Stimulated activated CD4-positive, alpha-beta T cell treated with anti-CD3 and anti-CD28 coated beads, Interleukin-12 subunit alpha, Interleukin-12 subunit beta, amount 100 ng/mL, for 4 hours (primary cell): ENCODE measurements around the gene BORCS8.
"Not testable (repeated sequence)": the region's sequence is repeated elsewhere in the genome, so short reads cannot be mapped to it uniquely, and the experiment has no call there.

Source experiments
- DNase-seq: peaks from one replicate; pipeline ENCODE4 v3.0.0-alpha.2; 2020

The BORCS8 gene

DNA sequence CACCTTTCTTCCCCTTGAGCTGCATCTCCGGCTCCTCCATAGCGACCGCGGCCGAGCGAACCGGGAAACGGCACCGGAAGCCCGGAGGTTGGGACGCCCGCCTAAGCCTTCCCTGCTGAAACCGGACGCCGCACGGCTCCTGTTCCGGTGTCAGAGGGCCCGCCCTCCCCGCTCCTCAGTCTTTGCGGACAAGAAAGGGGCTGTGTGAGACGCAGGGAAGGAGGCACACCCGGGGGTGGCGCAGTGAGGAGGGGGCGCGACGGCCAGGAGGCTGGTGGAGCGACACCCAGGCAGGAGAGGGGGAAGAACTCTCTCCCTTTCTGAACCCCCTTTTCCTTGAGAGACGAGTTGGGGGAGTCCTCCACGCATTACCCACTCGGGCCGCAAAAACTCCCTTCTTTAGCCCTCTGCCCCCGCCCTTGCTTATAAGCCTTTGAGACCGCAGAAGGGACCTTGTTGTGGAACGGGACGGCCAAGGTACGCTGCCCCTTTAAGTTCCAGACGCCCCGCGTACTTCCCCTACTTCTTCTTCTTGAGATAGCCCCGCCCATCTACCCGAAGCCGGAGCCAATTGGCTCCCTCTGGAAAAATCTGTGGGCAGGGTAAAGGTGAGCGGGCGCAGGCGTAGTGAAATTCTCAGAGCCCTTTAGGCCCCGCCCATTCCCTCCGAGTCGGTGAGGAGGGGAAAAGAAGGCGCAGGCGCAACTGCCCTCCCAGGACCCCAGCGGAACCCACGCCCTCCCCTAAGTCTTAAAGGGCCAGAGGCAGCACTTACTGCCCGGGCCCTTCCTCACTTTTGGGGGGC is at the start of gene BORCS8, which contains the start of gene RFXANK:
BORCS8 (minus strand) TSS at position 75 of the 805 bp plus-strand sequence; CDS start at position 40, 35 bp downstream.
RFXANK (plus strand) TSS at position 181 of the 805 bp plus-strand sequence. CDS start 1,689 bp downstream, outside the sequence.
- DNase-seq = peak; percentile 96

DNA sequence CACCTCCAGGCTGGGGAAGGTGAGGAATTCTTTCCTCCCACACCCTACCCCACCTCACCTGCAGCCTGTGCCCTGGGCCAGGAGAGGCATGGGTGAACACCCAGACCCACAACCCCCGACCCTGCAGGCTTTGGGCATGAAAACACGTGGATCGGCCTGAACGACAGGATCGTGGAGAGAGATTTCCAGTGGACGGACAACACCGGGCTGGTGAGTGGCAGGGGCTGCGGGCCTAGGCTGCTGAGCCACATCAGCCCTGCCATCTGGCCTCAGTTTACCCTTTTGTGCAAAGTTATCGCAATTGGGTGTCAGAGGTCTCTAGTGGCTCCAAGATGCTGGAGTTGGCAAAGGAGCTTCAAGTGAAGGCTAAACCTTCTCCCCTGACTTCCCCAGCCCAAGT is 48.5 kb upstream of the BORCS8 start:
- no peak for DNase-seq

DNA sequence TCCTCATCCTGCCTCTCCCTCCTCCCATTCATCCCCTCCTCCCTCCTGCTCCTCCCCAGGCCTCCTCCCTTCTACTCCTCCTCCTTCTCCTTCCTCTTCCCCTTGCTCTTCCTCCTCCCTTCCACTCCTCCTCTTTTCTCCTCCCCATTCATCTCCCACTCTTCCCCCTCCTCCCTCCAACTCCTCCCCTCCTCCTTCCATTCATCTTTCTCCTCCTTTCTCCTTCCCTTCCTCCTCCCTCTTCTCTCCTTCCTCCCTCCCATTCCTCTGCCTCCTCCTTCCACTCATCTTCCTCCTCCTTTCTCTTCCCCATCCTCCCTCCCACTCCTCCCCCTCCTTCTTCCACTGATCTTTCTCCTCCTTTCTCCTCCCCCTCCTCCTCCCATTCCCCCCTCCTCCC is 47.7 kb upstream of the BORCS8 start:
- no peak for DNase-seq

DNA sequence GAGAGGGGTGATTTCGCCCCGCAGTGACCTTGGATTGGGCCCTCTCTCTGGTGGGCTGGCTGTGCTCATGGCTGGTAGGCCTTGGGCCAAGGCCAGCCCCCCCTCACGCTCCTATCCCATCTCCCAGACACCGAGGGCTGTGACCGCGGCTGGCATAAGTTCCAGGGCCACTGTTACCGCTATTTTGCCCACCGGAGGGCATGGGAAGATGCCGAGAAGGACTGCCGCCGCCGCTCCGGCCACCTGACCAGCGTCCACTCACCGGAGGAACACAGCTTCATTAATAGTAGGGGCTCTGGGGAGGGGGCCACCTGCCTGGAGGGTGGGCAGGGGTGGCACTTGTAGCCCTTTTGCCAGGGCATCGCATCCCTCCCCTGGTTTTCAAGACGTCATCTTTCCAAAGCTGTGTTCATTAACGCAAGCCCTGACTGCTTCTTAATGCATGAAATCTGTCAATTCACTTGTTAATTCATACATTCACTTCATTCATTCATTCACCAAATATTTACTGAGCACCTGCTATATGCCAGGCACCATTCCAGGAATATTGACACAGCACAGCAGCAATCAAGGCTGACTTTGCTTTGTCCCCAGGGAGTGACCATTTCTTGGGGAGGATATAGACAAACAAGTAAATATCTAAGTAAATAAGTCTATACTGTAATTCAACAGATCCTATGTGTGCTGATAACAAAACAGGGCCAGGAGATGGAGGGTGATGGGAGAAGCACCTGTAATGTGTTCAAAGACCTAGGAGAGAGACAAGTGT is 46.4 kb upstream of the BORCS8 start:
- DNase-seq = no peak

DNA sequence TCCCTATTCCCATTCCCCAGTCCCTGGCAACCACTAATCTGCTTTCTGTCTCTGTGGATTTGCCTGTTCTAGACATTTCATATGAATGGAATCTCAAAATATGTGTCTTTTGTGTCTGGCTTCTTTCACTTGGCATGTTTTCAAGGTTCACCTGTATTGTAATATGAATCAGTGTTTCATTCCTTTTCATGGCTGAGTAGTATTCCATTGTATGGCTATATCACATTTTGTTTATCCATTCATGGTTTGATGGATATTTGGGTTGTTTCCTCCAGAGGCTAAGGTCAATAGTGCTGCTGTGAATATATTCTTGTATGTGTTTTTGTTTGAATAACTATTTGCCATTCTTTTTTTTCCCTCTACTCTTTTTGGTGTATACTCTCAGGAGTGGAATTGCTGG is 44.2 kb upstream of the BORCS8 start:
- no peak for DNase-seq

DNA sequence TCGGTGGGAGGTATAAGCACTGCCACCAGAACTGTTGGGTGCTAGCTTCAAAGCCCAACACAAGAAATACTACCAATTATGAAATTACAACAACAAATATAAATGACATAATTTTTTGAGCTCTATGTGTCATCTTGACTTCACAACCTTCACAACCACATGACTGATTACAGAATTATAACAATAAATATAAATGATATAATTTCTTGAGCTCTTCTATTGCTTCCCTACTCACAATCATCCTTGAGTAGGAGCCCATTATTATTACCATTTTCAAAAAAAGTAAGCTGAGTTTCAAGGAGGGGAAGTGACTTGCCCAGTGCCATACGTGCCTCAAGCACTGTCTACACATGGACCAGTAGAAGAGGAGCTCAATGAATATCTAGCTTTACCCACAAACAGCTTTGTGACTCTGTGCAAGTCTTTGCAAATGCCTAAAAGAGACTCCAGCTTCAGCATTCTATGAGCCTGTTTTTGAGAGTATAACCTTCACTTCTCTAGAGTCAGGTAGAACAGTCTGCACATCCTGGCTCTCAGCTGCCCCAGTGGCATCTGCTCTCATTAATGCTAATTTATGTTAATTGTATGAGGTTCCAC is 42.4 kb upstream of the BORCS8 start:
- DNase-seq = no peak

DNA sequence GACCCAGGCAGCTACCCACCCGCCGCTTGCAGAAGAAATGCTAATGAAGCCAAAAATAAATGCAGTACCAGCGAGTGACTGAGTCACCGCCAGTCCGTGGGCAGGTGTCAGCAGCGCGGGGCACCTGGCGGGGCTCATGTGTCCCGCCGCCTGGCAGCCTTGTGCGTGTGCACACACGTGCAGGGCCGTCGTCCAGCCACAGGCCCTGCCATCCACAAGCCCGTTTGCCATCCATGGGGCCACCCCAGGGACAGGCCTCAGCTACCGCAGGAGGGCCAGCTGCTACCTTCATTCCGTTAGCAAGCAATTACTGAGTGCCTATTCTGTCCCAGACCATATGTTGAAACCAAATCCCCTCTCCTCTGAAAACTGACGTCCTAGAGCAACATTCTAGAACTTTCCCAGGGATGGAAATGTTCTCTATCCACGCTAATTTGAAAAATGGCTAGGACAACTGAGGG is 40.3 kb upstream of the BORCS8 start:
- DNase-seq = no peak

DNA sequence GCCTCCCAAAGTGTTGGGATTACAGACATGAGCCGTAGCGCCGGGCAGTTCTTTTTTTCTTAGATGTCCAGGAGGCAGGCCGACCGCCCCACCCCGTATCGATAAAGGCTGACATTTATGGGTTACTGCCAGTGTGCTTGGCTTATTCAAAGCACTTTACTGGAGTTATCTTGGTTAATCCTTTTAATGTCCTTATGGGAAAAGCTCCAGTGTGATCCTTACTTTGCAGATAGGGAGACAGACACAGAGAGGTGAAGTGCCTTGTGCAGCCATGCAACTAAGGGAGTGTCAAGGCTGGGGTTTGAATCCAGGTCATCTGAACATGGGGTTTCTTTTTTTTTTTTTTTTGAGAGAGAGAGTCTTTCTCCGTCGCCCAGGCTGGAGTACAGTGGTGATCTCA is 39.0 kb upstream of the BORCS8 start:
- DNase-seq = no peak

DNA sequence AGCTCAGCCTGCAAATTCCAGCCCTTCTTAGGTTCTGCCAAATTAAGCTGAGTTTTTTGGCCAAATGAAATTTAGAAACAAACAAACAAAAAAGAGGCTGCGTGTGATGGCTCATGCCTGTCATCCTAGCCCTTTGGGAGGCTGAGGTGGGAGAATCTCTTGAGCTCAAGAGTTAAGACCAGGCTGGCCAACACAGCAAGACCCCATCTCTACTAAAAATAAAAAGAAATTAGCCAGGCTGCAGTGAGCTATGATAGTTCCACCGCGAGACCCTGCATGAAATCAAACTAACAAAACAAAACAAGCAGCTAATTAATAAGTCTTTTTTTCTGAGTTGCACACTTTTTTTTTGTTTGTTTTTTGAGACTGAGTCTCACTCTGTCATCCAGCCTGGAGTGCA is 37.7 kb upstream of the BORCS8 start:
- no peak for DNase-seq

DNA sequence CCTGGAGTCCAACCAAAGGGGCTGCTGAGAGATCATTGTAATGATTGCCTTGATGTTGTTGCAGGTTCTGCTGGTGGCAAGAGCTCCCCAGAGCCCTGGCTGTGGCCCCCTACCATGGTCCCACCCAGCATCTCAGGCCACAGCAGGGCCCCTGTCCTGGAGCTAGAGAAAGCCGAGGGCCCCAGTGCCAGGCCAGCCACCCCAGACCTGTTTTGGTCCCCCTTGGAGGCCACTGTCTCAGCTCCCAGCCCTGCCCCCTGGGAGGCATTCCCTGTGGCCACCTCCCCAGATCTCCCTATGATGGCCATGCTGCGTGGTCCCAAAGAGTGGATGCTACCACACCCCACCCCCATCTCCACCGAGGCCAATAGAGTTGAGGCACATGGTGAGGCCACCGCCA is 35.3 kb upstream of the BORCS8 start:
- no peak for DNase-seq

DNA sequence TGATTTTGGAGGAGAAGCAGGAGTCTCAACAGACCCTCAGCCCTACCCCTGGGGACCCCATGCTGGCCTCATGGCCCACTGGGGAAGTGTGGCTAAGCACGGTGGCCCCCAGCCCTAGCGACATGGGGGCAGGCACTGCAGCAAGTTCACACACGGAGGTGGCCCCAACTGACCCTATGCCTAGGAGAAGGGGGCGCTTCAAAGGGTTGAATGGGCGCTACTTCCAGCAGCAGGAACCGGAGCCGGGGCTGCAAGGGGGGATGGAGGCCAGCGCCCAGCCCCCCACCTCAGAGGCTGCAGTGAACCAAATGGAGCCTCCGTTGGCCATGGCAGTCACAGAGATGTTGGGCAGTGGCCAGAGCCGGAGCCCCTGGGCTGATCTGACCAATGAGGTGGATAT is 34.7 kb upstream of the BORCS8 start:
- no peak for DNase-seq

DNA sequence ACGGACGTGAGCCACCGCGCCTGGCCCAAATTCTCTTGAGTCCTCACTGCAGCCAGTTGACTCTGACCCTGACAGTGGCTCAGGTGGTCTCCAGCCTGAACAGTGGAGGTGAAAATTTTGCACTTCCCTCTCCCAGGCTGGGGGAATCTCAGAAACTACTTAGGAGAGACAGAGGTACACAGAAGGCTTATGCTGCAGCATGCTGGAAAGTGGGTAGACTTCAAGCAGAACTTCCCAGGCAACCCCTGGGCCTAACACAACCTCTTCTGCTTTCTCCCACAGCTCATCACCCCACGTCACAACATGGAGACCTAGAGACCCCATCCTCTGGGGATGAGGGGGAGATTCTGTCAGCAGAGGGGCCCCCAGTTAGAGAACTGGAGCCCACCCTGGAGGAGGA is 34.3 kb upstream of the BORCS8 start:
- no peak for DNase-seq

DNA sequence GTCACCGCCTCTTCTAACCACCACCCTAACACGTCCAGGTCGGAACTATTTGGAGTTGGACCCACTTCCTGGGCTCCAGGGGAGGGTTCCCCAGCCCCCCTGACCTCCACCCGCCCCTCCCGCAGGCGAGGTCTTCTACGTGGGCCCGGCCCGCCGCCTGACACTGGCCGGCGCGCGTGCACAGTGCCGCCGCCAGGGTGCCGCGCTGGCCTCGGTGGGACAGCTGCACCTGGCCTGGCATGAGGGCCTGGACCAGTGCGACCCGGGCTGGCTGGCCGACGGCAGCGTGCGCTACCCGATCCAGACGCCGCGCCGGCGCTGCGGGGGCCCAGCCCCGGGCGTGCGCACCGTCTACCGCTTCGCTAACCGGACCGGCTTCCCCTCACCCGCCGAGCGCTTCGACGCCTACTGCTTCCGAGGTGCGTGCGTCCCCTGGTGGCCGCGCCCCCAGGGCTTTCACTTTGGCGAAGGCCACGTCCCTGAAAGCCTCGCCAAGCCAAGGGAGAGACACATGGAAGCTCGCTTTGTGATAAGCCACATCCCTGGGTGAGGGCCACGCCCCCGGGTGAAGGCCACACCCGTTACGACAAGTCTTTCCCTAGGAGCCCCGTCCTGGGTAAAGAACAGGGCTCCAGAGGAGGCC is 33.0 kb upstream of the BORCS8 start:
- peak; percentile 67 for DNase-seq

DNA sequence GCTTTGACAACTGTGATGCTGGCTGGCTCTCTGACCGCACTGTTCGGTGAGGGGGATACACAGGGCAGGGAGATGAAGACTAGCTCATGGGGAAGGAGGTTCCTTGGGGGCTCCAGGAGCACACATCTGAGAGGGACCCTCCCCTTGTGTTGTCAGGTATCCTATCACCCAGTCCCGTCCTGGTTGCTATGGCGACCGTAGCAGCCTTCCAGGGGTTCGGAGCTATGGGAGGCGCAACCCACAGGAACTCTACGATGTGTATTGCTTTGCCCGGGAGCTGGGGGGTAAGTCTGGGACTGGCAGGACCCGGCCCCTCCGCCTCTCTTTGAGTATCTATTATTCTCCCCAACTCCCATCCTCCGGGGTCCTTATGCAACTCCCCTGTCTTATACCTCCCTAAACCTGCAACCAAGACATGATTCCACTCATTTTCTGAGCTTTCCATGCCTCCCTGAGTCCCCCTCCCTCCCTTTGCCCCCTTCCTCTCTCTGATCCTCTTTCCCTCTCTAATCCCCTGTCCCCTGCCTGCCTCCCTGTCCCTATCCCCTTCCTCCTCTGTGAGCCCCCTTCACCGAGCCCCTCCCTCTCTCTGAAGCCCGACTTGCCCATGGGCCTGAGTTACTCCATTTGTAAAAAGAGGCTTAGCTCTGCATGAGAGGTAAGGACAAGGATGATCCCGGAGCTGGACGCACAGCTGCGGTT is 32.3 kb upstream of the BORCS8 start:
- DNase-seq = no peak

DNA sequence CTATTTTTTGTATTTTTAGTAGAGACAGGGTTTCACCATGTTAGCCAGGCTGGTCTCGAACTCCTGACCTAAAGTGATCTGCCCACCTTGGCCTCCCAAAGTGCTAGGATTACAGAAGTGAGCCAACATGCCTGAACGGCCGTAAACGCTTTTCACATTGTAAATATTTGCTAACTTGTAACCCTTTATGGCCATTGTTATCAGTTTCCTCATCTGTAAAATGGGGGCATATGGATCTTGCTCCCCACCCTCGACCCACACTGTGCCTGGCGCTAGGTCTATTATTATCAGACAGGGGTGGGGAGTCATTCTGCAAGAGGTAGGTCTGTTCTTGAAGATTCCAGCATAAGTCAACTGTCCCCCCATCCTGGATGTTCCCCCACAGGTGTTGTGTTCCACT is 31.7 kb upstream of the BORCS8 start:
- DNase-seq = no peak

DNA sequence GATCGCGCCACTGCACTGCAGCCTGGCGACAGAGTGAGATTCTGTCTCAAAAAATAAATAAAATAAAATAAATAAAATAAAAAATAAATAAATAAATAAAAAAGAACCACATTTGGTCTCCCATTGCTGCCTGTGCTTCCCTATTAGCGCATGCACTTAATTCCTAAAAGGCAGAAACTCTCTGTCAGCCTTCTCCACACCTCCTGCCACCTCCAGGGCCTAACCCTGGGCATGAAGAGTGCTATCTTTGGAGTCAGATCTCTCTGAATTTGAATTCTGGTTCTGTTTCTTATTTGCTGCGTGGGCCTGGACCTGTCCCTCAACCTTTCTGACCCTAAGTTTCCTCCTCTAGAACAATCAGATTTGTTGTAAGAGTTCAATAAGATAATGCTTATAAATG is 31.1 kb upstream of the BORCS8 start:
- DNase-seq = no peak

DNA sequence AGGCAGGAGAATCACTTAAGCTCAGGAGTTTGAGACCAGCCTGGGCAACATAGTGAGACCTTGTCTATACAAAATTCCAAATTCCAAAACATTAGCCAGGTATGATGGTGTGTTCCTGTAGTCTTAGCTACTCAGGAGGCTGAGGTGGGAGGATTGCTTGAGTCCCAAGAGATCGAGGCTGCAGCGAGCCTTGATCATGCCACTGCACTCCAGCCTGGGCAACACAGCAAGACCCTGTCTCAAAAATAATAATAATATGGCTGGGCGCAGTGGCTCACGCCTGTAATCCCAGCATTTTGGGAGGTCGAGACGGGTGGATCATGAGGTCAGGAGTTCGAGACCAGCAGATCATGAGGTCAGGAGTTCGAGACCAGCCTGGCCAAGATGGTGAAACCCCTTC is 29.0 kb upstream of the BORCS8 start:
- not testable (repeated sequence) for DNase-seq

DNA sequence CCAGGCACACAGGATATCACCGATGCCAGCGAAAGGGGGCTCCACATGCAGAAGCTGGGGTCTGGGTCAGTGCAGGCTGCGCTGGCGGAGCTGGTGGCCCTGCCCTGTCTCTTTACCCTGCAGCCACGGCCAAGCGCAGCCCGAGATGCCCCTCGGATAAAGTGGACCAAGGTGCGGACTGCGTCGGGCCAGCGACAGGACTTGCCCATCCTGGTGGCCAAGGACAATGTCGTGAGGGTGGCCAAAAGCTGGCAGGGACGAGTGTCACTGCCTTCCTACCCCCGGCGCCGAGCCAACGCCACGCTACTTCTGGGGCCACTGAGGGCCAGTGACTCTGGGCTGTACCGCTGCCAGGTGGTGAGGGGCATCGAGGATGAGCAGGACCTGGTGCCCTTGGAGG is 27.0 kb upstream of the BORCS8 start:
- DNase-seq = no peak

DNA sequence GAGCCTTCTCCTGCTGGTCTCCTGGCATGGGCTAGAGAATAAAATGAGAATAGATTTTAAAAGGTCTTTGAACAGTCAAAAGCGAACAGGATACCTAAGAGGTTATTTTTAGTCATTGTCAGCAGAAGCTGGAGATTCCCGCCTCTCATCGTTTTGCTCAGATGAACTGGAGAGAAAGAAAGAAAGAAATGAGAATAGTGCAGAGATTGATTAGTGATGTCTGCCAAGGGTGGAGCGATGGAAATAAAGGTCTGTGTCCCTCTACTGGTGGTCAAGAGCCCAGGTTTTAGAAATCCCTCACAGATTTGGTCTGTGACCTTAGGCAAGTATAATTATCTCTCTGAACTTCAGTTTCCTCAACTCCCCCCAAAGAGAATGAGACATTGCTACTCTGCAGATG is 25.1 kb upstream of the BORCS8 start:
- DNase-seq = no peak

DNA sequence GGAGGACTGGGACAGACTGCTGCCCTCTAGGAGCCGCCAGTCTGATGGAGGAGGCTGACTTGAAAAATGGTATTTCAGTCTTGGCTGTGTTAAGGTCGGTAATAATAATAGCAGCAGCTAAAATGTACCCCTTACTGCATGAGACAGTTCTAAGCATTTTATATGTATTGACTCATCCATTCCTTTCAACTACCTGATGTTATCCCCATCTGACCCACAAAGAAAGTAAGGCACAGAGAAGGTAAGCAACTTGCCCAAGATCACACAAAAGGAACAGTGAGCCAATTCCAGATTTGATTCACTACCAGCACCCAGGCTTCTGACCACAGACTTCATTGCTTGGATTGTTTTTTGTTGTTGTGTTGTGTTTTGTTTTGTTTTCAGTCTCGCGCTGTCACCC is 23.8 kb upstream of the BORCS8 start:
- DNase-seq = no peak

DNA sequence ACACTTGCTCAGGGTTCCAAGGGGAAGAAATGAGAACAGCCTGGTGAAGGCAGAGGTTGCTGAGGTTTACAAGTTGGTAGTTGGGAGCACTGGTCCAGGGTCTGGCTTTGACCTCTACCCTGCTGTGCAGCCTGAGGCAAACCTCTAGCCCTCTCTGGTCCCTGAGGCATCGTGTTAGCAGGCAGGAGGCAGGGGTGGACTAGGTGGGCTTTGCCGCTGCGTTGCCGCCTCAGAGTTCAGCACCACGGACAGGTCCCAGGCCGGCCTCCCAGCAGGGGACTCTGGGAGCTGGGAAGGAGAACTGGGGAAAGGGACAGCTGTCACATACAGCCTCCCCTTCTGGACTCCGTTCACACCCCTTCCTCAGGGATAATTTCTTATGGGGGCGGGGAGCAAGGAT is 22.9 kb upstream of the BORCS8 start:
- peak; percentile 26 for DNase-seq

DNA sequence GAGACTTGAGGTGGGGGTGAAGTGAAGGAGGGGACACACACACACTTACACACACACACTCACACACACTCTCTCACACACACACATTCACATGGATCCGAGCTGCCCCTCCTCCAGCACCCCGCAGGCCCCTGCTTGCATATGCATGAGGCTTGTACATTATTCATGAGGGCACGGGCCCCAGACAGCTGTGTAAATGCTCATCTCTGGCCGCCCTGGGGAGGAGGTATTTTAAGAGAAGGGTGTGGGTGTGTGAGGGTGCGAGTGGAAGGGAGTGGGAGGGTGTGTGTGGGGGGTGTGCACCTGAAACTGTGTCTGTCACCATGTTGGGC is 22.2 kb upstream of the BORCS8 start:
- no peak for DNase-seq
